Measurements from ENCODE around the gene RPEL1.

Gene RPEL1

GRCh38 chr10:103278862-103279298, 33.2 kb downstream of the RPEL1 start:
- DNase-seq (ENCODE audit: low read depth in 2 of 2) = no peak

GRCh38 chr10:103280031-103280430, 34.3 kb downstream of the RPEL1 start:
- DNase-seq (ENCODE audit: low read depth in 2 of 2) = no peak

DNA sequence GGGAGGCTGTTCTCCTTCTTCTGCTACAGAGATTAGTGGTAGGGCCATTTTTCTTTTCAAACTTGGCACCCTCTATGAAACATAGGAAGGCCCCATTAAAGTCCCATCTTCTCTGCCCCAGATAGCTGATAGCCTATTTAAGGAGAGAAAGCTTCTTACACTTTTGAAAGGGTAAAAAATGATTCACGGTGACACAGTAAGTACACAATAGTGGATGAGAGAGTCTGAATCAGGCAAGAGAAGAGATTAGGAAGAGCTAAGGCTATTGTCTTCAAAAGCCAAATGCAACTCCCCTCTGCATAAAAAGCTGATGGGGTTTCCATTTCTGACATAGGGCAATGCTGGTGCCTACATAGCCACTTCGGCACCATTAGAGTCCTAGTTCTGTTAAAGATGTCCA, 34.8 kb downstream of the RPEL1 start:
- DNase-seq (ENCODE audit: low read depth in 2 of 2) = no peak

GRCh38 chr10:103281753-103282152, 36.1 kb downstream of the RPEL1 start:
- DNase-seq (ENCODE audit: low read depth in 2 of 2) = no peak

DNA sequence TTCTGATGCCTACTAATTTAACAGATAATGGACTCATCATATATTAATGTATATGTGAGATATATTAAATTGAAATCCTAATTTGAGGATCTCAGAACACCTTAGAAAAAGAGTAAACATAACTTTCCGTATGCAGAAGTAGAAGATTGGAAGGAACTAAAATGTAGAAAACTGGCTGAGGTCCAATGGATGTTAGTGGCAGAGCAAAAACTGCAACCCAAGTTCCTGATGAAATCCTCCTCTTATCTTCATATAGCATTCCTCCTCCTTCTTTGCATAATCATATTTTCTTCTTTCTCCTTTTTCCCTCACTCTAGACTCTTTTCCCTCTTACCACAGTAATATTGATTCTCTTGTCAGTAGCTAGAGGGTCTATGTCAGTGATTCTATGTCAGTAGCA, 37.3 kb downstream of the RPEL1 start:
- DNase-seq (ENCODE audit: low read depth in 2 of 2) = no peak

DNA sequence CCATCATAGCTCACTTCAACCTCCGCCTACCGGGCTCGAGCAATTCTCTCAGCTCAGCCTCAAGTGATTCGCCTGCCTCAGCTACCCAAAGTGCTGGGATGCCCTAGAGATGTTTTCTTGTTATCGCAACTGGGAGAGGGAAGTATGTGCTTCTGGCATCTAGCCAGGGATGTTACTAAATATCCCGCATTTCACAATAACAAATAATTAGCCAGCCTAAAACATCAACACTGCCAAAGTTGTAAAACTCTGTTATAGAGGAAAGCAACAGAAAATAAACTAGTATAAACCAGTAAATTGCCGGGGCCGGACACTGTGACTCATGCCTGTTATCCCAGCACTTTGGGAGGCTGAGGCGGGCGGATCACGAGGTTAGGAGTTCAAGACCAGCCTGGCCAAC, 38.5 kb downstream of the RPEL1 start:
- DNase-seq (ENCODE audit: low read depth in 2 of 2) = no peak

- no peak for DNase-seq (ENCODE audit: low read depth in 2 of 2)
Observed at GRCh38 chr10:103287992-103288391, 42.3 kb downstream of the RPEL1 start.

DNA sequence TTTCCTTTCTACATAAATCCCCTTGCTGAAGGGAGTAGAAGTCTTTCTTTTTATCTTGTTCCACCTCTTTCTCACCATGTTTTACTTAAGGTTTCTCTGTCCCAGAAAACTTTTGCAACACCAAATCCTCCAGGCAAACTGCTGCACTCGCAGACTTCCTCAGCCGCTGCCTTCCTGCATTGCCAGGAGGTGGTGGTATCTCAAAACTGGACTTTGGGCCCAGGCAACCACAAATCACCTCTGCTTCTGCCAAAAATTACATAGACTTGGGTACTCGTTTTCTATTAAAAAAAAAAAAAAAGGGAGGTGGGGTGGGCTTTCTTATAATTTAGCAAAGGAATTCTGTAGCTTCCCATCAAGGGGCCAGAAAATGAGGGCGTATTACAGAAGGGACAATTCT, 45.9 kb downstream of the RPEL1 start:
- DNase-seq (ENCODE audit: low read depth in 2 of 2) = no peak

DNA sequence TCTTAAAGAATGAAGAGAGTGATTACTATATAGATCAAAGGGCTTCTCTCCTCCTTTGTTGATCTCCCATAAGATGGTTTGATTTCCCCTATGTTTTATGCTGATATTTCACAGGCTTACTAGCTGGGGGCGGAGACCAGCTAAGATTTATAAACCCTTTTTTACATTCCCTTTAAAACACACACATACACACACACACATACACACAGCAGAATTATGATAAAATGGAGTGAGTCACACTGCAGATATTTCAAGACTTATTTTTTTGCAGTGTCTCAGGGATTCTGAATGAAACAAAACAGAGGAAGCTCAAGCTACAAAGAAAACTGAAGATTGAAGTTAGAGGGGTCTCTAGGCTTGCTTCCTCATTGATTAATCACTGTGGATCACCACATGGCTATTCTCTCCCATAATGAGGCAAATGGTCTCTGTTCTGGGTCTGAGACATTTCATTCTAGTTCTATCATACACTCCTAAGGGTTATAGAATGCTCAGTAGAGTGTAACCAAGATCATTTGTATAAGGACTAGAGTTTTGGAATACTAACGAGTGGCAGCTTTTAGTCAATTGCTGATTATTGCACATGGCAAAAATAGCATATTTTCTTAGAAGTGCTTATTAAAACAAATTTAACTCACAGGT, 49.8 kb downstream of the RPEL1 start:
- DNase-seq (ENCODE audit: low read depth in 2 of 2) = no peak

Measured in stimulated activated CD8-positive, alpha-beta memory T cell treated with anti-CD3 and anti-CD28 coated beads, Interleukin-2, amount 100 ng/mL, for 1 hour (primary cell).